ENCODE measurements around the gene LRRK1.

GRCh38 chr15:101020945-101021344 lies 101.8 kb downstream of the LRRK1 start:
- TF ChIP-seq EZH2 (IDR thresholded peaks at IDR 0.05) (no peak), POLR2AphosphoS5 (IDR thresholded peaks at IDR 0.05; ENCODE audit: borderline replicate concordance, low read depth, low read length) (no peak)

Measured in SK-N-MC (cell line).